NB4 (cell line): ENCODE data around the gene INTS11.

Experiments used
- CTCF ChIP-seq: IDR thresholded peaks from one replicate; pipeline ENCODE4 v1.5.1; 2012; ENCODE audit warnings: low read depth, low read length
- MAX ChIP-seq: IDR thresholded peaks from 2 replicates; pipeline ENCODE4 v1.6.1; 2011; ENCODE audit warnings: low read depth, low read length
- MYC ChIP-seq: IDR thresholded peaks from 2 replicates; pipeline ENCODE4 v1.6.1; 2011; ENCODE audit warnings: low read depth, low read length
- POLR2A ChIP-seq: IDR thresholded peaks from 2 replicates; pipeline ENCODE4 v1.6.1; 2011; ENCODE audit warnings: mild to moderate bottlenecking; ENCODE audit not compliant: insufficient read length; ENCODE audit errors: extremely low read depth

DNA sequence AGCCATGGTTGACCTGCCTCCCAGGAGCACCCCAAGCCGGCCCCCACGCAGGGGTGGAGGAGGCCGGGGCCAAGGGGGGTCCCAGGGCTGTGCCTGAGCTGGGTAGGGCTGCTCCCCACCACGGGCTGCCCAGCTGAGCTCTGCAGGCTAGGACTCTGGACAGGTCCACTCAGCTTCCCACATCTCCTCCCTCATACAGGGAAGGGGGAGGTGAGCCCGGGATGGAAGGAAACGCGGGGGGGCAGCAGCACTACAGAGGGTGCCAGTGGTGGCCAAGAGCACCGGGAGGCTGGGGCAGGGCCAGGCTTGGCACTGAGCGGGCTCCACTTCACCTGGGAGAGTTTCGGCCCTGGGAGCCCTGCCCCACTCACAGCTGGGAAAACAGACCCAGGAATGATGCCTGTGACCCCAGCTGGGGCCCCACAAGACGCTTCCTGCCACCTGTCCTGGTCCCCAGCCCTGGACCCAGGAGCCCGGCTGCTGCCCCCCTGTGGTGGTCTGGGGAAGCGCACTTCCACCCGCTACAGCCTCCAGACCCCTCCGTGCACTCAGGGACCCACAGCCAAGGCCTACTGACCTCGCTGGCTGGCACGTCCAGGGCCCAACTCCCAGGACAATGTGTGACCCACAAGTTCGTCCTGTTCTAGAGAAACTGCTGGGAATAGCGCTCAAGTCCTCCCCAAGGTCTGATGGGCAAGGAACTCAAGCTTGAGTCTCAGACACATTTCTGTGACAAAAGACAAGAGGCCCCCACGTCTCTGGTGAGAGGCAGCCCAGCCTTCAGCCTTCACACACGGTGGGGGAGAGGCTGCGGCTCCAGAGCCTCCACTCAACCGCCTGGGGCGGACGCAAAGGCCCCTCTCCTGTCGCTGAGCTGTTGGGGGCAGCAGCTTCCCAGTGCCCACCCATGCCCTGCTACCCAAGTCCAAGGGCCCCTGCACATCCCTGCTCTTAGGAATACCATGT lies 47.6 kb upstream of the INTS11 start:
- peak; percentile 84 for TF ChIP-seq CTCF
- TF ChIP-seq MAX, result peak; percentile 48; the same call in 1 of the 2 replicates
- no peak for TF ChIP-seq MYC
- TF ChIP-seq POLR2A, result no peak
